ENCODE results near the gene ZBTB16.

ZBTB16 gene

GRCh38 chr11:114269498-114269897, 210.0 kb downstream of the ZBTB16 start:
- ChIA-PET POLR2A (no interaction called here), CTCF (interaction anchor here (1.0 to 1.7 kb wide), 3 partner anchors 8 to 275 kb away, joined by 3 to 4 read pairs (median 4); no protein-coding TSS in a partner anchor)
- DNase-seq (ENCODE audit: extremely low spot score), result no peak
- TF ChIP-seq CTCF (IDR thresholded peaks at IDR 0.05; ENCODE audit: control extremely low read depth, extremely low read depth, low read depth, missing control alignments), result no peak

GRCh38 chr11:114270531-114271270, 211.2 kb downstream of the ZBTB16 start:
- ChIA-PET POLR2A (no interaction called here), CTCF (interaction anchor here (4.6 kb wide), 1 partner anchor 9 kb away, joined by 32 read pairs; no protein-coding TSS in a partner anchor)
- no peak for DNase-seq (ENCODE audit: extremely low spot score)
- no peak for TF ChIP-seq CTCF (IDR thresholded peaks at IDR 0.05; ENCODE audit: control extremely low read depth, extremely low read depth, low read depth, missing control alignments)

GRCh38 chr11:114271316-114271715, 211.8 kb downstream of the ZBTB16 start:
- ChIA-PET CTCF (interaction anchor here (4.6 kb wide), 1 partner anchor 9 kb away, joined by 32 read pairs; no protein-coding TSS in a partner anchor), POLR2A (no interaction called here)
- no peak for TF ChIP-seq CTCF (IDR thresholded peaks at IDR 0.05; ENCODE audit: control extremely low read depth, extremely low read depth, low read depth, missing control alignments)
- DNase-seq (ENCODE audit: extremely low spot score), result no peak

GRCh38 chr11:114272311-114272710, 212.8 kb downstream of the ZBTB16 start:
- no peak for DNase-seq (ENCODE audit: extremely low spot score)
- POLR2A ChIA-PET, result no interaction called here
- no peak for TF ChIP-seq CTCF (IDR thresholded peaks at IDR 0.05; ENCODE audit: control extremely low read depth, extremely low read depth, low read depth, missing control alignments)
- CTCF ChIA-PET, result interaction anchor here (4.6 kb wide), 1 partner anchor 10 kb away, joined by 32 read pairs; no protein-coding TSS in a partner anchor

- CTCF ChIA-PET, result interaction anchor here (4.6 kb wide), 1 partner anchor 11 kb away, joined by 32 read pairs; no protein-coding TSS in a partner anchor
- no peak for DNase-seq (ENCODE audit: extremely low spot score)
These were observed 213.6 kb downstream of the ZBTB16 start for GRCh38 chr11:114273071-114273470.

More at GRCh38 chr11:114273071-114273470, 213.6 kb downstream of the ZBTB16 start:
- POLR2A ChIA-PET, result no interaction called here
- no peak for TF ChIP-seq CTCF (IDR thresholded peaks at IDR 0.05; ENCODE audit: control extremely low read depth, extremely low read depth, low read depth, missing control alignments)

All from GM10248 (cell line).